ENCODE results near the gene PLAC9. TPM values are rescaled to one million over a fixed set of nuclear protein-coding genes. Genes with fewer than 3 reads are reported as not detected.
"Not testable (repeated sequence)": the region's sequence is repeated elsewhere in the genome, so short reads cannot be mapped to it uniquely, and the experiment has no call there.

PLAC9 gene
- total RNA-seq: not detected in 2 replicates

GRCh38 chr10:80132299-80133139 is at the start of gene PLAC9:
TSS of gene PLAC9 (plus strand) at chr10:80132730. CDS start at chr10:80132763, 33 bp downstream.
- H3K36me3 Mint-ChIP-seq (ENCODE audit: low read depth): no peaks in the 10 kb centered on the region
- peaks cover 3% of the 10 kb centered on the region for H3K4me1 Mint-ChIP-seq (ENCODE audit: low read depth)
- intact Hi-C loops (cut with micrococcal nuclease): no loop called here

DNA sequence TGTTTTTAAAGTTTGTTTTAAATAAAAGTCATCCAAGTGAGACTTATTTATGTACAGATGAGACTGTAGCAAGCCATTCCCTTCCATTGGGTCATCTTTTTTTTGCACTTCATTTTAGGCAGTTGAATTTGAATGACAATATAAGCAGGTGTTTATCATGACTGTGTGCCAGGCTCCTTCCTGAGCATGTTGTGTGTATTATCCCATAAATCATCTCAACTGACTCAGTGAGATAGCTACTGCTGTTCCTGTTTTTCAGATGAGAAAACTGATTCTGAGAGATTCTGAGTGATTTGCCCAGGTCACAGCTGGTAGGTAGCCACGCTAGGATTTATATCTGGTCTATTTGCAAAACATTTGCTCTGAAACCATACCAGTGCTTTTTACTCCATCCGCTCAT is 42.4 kb upstream of the PLAC9 start:
- Mint-ChIP-seq H3K36me3 (ENCODE audit: low read depth) (no peaks in the 10 kb centered on the region), H3K4me1 (ENCODE audit: low read depth) (no peaks in the 10 kb centered on the region), H3K9me3 (no peaks in the 10 kb centered on the region), H3K4me3 (ENCODE audit: low read depth) (no peak overlapping the region), H3K27me3 (ENCODE audit: low read depth) (no peaks in the 10 kb centered on the region), H3K27ac (no peak overlapping the region)
- intact Hi-C loops (cut with micrococcal nuclease): no loop called here
- DNase-seq (ENCODE audit: low spot score): no peak

More at GRCh38 chr10:80132299-80133139, at the start of gene PLAC9:
- no peak within 1 kb of the TSS for H3K27ac Mint-ChIP-seq
- peaks cover 33% of the 10 kb centered on the region for H3K27me3 Mint-ChIP-seq (ENCODE audit: low read depth)
- no peak within 1 kb of the TSS for H3K4me3 Mint-ChIP-seq (ENCODE audit: low read depth)
- no peaks in the 10 kb centered on the region for H3K9me3 Mint-ChIP-seq
- DNase-seq (ENCODE audit: low spot score): no peak

DNA sequence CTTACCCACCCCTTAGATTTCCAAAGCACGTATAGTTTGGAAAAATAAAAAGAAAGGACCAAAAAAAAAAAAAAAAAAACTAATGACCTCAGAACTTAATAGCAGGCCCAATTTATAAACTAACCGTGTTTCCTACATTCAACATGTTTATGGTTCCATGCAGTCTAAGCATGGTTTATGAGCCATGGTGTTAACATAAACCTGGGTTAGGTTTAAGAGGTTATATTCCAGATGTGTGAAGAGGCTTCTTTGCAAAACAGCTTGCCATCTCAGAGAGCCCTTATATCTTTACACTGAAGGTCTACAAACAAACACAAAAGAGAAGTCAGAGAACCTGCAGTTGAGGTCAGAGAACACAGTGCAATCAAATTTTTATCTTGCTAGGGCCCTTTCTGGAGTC is 38.3 kb upstream of the PLAC9 start:
- Mint-ChIP-seq H3K27me3 (ENCODE audit: low read depth) (peaks cover 5% of the 10 kb centered on the region), H3K4me3 (ENCODE audit: low read depth) (no peak overlapping the region), H3K36me3 (ENCODE audit: low read depth) (no peaks in the 10 kb centered on the region), H3K27ac (no peak overlapping the region), H3K4me1 (ENCODE audit: low read depth) (no peaks in the 10 kb centered on the region), H3K9me3 (no peaks in the 10 kb centered on the region)
- no peak for DNase-seq (ENCODE audit: low spot score)
- intact Hi-C loops (cut with micrococcal nuclease): no loop called here

DNA sequence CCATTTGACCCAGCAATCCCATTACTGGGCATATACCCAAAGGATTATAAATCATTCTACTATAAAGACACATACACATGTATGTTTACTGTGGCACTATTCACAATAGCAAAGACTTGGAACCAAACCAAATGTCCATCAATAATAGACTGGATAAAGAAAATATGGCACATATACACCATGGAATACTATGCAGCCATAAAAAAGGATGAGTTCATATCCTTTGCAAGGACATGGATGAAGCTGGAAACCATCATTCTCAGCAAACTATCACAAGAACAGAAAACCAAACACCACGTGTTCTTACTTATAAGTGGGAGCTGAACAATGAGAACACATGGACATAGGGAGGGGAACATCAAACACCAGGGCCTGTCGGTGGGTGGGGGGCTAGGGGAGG is 34.3 kb upstream of the PLAC9 start:
- H3K27ac Mint-ChIP-seq; H3K36me3 Mint-ChIP-seq (ENCODE audit: low read depth); H3K9me3 Mint-ChIP-seq; H3K4me3 Mint-ChIP-seq (ENCODE audit: low read depth); H3K4me1 Mint-ChIP-seq (ENCODE audit: low read depth); DNase-seq (ENCODE audit: low spot score); H3K27me3 Mint-ChIP-seq (ENCODE audit: low read depth); intact Hi-C loops (cut with micrococcal nuclease): not testable (repeated sequence)

DNA sequence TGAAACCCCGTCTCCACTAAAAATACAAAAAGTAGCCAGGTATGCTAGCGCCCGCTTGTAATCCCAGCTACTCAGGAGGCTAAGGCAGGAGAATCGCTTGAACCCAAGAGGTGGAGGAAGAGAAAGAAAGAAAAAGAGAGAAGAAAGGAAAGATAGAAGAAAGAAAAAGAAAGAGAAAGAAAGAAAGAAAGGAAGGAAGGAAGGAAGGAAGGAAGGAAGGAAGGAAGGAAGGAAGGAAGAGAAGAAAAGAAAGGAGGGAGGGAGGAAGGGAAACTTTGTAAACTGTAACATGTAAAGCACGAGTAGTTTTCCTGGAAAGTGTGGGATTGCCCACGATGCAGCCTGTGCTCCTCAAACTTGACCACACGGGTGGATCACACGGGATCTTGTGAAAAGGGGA is 33.2 kb upstream of the PLAC9 start:
- H3K4me1 Mint-ChIP-seq (ENCODE audit: low read depth); H3K27ac Mint-ChIP-seq; DNase-seq (ENCODE audit: low spot score); H3K4me3 Mint-ChIP-seq (ENCODE audit: low read depth); H3K27me3 Mint-ChIP-seq (ENCODE audit: low read depth); intact Hi-C loops (cut with micrococcal nuclease); H3K9me3 Mint-ChIP-seq; H3K36me3 Mint-ChIP-seq (ENCODE audit: low read depth): not testable (repeated sequence)

- intact Hi-C loops (cut with micrococcal nuclease): no loop called here
- Mint-ChIP-seq H3K27me3 (ENCODE audit: low read depth) (peaks cover 5% of the 10 kb centered on the region), H3K4me1 (ENCODE audit: low read depth) (peaks cover 9% of the 10 kb centered on the region), H3K4me3 (ENCODE audit: low read depth) (no peak overlapping the region), H3K36me3 (ENCODE audit: low read depth) (no peaks in the 10 kb centered on the region), H3K9me3 (no peaks in the 10 kb centered on the region), H3K27ac (no peak overlapping the region)
- no peak for DNase-seq (ENCODE audit: low spot score)
Observed at GRCh38 chr10:80100116-80100515, 32.4 kb upstream of the PLAC9 start.

- Mint-ChIP-seq H3K27ac (no peak overlapping the region), H3K4me3 (ENCODE audit: low read depth) (no peak overlapping the region), H3K36me3 (ENCODE audit: low read depth) (no peaks in the 10 kb centered on the region), H3K4me1 (ENCODE audit: low read depth) (peaks cover 9% of the 10 kb centered on the region), H3K27me3 (ENCODE audit: low read depth) (peaks cover 8% of the 10 kb centered on the region), H3K9me3 (no peaks in the 10 kb centered on the region)
- DNase-seq (ENCODE audit: low spot score): no peak
- intact Hi-C loops (cut with micrococcal nuclease): no loop called here
Observed at GRCh38 chr10:80100861-80101695, 31.5 kb upstream of the PLAC9 start.

DNA sequence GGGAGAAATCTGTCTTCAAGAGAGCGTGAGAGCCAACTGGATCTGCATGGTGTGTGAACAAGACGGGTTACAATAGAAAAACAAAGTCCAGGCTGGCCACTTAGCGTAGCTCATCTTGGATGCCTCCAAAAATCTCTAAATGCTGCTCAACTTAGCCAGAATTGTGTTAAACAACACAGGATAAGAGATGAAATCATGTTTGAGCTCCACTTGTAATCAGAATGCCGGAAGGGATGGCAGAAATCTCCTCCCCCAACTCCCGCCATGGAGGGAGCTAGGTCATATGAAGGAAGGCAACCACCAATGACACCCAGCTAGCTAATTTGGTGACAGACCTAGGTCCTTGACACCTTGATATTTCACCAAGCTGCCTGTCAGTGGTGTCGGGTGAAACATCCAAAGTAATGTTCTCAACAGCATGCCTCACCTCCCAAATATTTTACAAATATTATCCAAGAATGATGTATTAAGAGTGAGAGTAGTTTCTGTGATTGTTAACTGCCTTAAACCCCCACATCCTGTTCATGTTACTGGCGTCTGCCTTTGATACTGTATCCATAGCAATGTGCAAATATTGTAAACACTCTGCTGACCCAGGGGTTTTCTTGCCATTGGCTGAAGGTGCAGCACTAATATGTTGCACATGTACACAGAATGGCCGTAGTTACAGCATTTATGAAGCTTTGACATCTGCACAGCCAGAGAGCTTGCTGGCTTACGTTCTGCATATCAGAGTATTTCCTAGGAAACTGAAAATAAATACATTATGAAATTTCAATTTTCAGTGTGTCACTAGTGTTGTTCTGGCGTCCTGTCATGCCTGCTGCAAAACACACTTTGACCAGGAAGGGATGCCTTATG is 28.2 kb upstream of the PLAC9 start:
- intact Hi-C loops (cut with micrococcal nuclease): no loop called here
- no peak for DNase-seq (ENCODE audit: low spot score)
- peaks cover 11% of the 10 kb centered on the region for H3K9me3 Mint-ChIP-seq
- no peak overlapping the region for H3K4me3 Mint-ChIP-seq (ENCODE audit: low read depth)
- no peak overlapping the region for H3K27ac Mint-ChIP-seq
- H3K36me3 Mint-ChIP-seq (ENCODE audit: low read depth): peaks cover 3% of the 10 kb centered on the region
- H3K4me1 Mint-ChIP-seq (ENCODE audit: low read depth): peaks cover 9% of the 10 kb centered on the region
- peaks cover 5% of the 10 kb centered on the region for H3K27me3 Mint-ChIP-seq (ENCODE audit: low read depth)

DNA sequence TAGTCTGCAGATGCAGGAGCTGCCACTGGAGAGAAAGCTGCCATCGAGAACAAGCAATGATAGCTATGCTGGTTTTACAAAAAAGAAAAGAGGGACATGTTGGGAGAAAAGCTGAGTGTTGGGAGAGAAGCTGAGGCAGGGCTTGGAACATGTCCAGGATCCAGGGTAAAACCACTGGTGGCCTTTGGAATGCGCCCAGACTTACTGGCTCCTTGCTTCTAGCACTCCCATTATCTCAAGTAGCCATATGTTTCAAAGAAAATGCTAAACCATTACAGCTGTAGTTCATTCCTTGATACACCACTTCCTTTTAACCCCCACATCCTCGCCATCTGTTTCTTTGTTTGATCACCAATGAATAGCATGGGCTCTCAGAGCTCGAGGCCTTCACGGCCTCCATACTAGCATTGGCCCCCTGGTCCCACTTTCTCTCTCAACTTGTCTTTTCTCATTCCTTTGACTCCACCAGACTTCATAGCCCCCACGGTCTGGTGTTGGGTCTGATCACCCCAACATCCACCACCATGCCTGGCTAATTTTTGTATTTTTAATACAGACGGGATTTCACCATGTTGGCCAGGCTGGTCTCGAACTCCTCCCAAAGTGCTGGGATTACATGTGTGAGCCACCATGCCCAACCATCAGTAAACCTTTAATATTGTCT is 23.8 kb upstream of the PLAC9 start:
- H3K4me3 Mint-ChIP-seq (ENCODE audit: low read depth): no peak overlapping the region
- H3K4me1 Mint-ChIP-seq (ENCODE audit: low read depth): peaks cover 9% of the 10 kb centered on the region
- peaks cover 3% of the 10 kb centered on the region for H3K36me3 Mint-ChIP-seq (ENCODE audit: low read depth)
- H3K27ac Mint-ChIP-seq: no peak overlapping the region
- H3K27me3 Mint-ChIP-seq (ENCODE audit: low read depth): peaks cover 5% of the 10 kb centered on the region
- peaks cover 18% of the 10 kb centered on the region for H3K9me3 Mint-ChIP-seq
- no peak for DNase-seq (ENCODE audit: low spot score)
- intact Hi-C loops (cut with micrococcal nuclease): no loop called here

DNA sequence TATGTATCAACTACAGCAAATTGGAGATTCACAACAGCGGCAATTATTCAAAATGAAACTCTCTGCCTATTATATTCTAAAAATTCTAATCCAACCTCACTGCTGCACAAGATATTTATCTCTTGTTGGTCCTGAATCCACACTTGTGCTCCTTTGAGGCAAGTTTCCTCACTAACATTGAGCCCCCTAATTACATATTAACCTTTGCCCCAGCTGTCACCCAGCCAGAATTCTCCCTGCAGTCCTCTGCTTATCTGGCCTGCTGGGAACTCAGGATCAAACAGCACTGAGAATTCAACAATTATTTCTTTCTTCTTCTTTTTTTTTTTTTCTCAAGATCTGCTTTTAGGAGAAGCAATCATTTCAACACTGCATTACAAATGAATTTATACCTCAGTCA is 21.5 kb upstream of the PLAC9 start:
- Mint-ChIP-seq H3K9me3 (peaks cover 18% of the 10 kb centered on the region), H3K4me1 (ENCODE audit: low read depth) (no peaks in the 10 kb centered on the region), H3K4me3 (ENCODE audit: low read depth) (no peak overlapping the region), H3K36me3 (ENCODE audit: low read depth) (peaks cover 3% of the 10 kb centered on the region), H3K27ac (no peak overlapping the region), H3K27me3 (ENCODE audit: low read depth) (peaks cover 2% of the 10 kb centered on the region)
- intact Hi-C loops (cut with micrococcal nuclease): no loop called here
- DNase-seq (ENCODE audit: low spot score): no peak

GRCh38 chr10:80118669-80119068 is 13.9 kb upstream of the PLAC9 start:
- H3K4me3 Mint-ChIP-seq (ENCODE audit: low read depth): no peak overlapping the region
- no peaks in the 10 kb centered on the region for H3K9me3 Mint-ChIP-seq
- H3K36me3 Mint-ChIP-seq (ENCODE audit: low read depth): no peaks in the 10 kb centered on the region
- H3K27ac Mint-ChIP-seq: no peak overlapping the region
- DNase-seq (ENCODE audit: low spot score): no peak
- no peaks in the 10 kb centered on the region for H3K4me1 Mint-ChIP-seq (ENCODE audit: low read depth)
- intact Hi-C loops (cut with micrococcal nuclease): no loop called here
- H3K27me3 Mint-ChIP-seq (ENCODE audit: low read depth): peaks cover 12% of the 10 kb centered on the region

DNA sequence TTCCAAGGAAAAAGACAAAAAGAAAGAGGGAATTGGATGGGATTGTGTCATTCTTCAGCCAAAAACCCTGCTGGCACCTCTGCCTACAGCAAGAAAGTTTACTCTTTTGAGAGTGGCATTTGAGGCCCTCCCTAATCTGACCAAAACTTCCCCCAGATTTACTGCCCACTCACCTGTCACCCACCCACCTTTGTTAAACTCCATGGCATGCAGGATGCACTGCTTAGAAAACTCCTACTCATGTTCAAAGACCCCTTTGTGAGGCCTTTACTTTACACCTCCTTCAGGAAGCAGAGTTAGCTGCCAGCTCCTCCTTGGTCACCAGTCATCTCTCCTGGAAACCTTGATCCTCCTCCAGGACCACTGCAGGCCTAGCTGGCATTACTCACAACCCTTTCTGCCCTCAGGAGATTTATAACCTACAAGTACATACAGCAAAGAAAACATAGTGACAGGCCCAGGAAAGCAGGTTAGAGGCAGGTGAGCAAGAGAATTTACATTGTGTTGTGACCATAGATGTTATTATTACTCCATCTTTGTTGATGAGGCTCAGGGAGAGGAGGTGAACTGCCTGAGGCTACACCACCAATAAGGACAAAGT is 10.3 kb upstream of the PLAC9 start:
- Mint-ChIP-seq H3K4me1 (ENCODE audit: low read depth) (no peaks in the 10 kb centered on the region), H3K36me3 (ENCODE audit: low read depth) (no peaks in the 10 kb centered on the region), H3K27me3 (ENCODE audit: low read depth) (peaks cover 12% of the 10 kb centered on the region), H3K27ac (no peak overlapping the region), H3K9me3 (no peaks in the 10 kb centered on the region), H3K4me3 (ENCODE audit: low read depth) (no peak overlapping the region)
- intact Hi-C loops (cut with micrococcal nuclease): no loop called here
- no peak for DNase-seq (ENCODE audit: low spot score)

All from activated T-helper 2 cell treated with anti-CD3 and anti-CD28 coated beads, Interferon-gamma antibody, Interleukin-2, Interleukin-4, amounts not matched to agents 10 μg/mL and 5 μg/mL and 100 μg/mL, durations not matched to agents 14 hours and 24 hours and 36 hours (primary cell).